Fibroblast of skin of left biceps (primary cell): ENCODE results near the gene SLC15A3.

ENCODE experiments used
- DNase-seq, 2 experiments: peaks; one replicate each; pipeline ENCODE4 v3.0.0-alpha.2; 2013; ENCODE audit warnings: low read depth in 2 of 2

SLC15A3 gene

DNA sequence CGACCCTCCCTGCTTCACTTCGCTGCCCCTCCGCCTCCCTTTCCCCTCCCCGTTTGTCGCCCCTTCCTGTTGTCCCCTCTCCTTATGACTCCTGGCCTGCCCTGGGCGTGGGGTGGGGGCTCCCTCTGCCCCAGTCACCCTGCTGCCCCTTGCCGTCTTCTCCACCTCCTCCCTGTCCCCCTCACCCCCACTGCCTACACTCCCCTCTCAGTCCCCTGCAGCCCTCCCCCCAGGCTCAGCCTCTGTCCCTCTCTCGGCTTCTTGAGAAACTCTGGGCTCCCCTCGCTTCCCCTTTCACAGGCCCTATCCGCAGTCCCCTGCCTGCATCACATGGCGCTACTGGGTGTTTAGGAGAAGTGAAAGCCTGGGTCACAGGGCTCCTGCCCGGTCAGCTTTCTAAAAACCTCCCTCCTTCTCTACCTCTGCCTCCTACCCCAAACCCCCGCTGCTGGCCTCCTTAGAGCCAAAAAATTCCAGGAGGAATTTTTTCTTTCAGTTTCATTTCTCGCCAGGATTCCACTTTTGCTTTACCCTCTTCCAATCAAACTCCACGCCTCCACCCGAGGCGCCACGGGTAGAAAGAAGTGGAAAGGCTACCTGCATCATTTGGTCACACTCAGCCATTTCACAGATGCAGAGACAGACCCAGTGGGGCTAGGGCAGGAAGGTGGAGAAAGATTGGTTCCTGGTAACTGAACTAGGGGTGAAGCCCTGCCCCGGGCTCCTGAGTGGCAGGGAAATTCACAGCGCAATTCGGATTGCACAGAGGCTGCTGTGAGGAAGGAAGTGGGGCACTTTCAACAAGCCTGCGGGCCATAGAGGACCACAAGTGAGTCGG lies at the start of gene SLC15A3:
SLC15A3 (minus strand) TSS at position 273 of the 838 bp plus-strand sequence. CDS start 625 bp downstream, outside the sequence.
- peak; percentile 10 to 12 for DNase-seq

DNA sequence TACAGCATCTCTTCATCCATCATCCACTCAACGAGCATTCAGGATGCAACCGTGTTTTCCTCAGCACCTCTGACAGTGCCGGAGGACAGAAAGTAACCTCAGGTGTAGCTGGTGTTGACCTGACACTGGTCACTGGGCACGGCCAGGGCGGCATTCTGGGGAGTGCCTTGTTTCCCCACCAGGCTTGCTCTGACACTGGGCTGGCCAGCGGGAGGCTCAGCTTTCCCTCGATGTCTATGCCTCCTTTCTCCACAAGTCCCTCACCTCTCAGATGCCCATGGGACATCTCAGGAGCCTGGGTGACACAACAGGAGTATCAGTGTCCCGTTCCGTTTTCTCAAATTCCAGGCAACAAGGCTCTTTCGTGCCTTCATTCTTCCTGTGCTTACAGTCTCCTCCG lies 48.5 kb upstream of the SLC15A3 start:
- no peak for DNase-seq

DNA sequence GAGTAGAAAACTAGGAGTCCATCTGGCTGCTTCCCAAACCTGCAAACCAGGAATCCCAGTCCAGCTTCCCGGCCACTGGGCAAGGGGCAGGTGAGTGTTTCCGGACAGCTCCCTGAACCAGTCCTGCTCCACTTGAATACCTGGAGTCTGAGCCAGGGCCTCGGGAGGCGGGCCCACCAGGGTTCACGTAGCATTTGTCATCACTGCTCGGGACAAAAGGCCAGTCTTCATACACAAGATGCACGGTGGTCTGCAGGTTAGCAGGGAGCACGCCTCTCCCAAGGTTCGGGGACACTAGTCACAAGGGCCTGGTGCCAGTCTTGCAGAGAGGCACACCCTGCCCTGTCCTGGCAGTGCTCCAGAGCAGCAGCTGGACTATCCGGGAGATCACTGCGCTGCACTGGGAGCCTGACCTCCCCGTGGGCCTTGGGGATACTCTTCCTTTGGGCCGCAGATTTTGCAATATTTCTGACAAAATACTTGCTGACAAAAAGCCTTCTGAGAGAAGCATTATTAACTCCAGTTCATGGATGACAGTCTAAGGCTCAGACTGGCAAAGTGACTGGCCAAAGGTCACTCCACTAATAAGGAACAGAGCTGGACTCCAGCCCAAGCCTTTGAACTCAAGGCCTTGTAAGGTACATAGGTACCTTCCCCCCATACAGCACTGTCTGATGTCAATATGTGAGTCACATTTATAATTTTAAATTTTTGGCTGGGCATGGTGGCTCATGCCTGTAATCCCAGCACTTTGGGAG lies 44.6 kb upstream of the SLC15A3 start:
- DNase-seq = no peak

- no peak for DNase-seq
Measured at GRCh38 chr11:60995798-60996197, 43.8 kb upstream of the SLC15A3 start.

DNA sequence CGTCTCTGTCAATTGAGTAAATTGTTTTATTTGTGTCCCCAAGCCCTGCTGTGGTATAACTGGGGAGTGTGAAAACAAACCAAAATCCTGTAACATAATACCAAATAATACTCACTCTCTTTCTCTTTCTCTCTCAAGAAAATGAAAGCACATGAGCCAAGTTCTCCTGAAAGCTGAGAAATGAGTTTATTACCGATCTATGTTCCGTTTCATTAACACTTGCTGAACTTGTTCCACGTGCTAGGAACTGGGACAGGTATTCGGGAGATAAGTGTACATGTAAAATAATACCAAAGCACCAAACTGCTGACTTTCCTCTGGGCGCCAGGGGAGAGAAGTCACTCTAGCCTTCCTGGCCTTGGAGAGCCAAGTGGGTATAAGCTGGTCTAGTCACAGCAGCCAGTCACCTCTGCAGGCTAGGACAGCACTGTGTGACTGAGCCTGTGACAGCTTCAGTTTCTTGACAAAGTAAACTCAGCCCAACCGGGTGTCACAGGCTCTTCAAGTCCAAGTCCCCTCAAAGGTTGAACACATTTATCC lies 42.6 kb upstream of the SLC15A3 start:
- no peak for DNase-seq

- DNase-seq = no peak
Measured at GRCh38 chr11:60993615-60994014, 41.6 kb upstream of the SLC15A3 start.

- no peak for DNase-seq
Measured at GRCh38 chr11:60992842-60993409, 41.0 kb upstream of the SLC15A3 start.

- DNase-seq = no peak
Measured at GRCh38 chr11:60991457-60991856, 39.5 kb upstream of the SLC15A3 start.

GRCh38 chr11:60989093-60989650 lies 37.2 kb upstream of the SLC15A3 start:
- DNase-seq = no peak

- DNase-seq = no peak
Measured at GRCh38 chr11:60988658-60989057, 36.7 kb upstream of the SLC15A3 start.

GRCh38 chr11:60987577-60988277 lies 35.8 kb upstream of the SLC15A3 start:
- no peak for DNase-seq

DNA sequence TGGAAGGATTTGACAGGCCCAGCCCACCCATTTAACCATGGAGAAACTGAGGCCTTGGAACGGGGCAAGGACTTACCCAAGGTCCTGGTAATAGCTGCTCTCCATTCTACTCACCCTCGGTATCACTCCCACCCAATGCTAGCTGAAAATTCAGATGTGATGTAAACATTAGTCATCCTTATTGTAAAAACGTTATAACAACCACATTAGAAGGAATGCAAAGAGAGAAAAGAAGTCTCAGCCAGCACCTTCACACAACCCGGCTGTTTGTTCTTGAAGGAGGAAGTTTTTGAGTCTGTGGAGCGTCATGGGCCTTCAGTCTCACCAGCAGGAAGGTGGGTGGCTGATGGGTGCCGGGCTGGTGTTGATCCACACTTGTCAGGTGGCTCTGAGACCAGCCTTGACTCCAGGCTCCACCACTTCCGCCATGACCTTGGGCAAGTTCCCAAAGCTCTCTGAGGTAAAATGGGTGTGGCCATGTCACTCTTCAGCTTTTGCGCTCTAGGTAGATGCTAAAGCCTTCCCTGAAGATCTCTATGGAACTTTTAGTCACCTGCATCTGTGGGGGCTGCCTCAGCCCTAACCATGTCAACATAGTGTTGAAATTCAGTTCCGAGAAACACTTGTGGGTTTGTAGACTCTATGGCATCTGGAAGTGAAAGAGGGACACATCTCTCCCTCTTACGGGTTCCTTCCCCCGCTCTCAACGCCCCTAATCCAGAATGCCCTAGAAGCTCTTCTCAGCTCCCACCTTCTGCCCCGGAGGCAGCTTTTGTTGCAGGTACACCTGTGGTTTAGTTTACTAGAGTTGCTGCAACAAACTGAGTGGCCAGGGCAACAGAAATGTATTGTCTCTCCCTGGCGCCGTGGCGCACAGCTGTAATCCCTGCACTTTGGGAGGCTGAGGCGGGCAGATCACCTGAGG lies 34.3 kb upstream of the SLC15A3 start:
- DNase-seq = no peak

- no peak for DNase-seq
Measured at GRCh38 chr11:60985501-60985900, 33.5 kb upstream of the SLC15A3 start.

- DNase-seq = no peak
Measured at GRCh38 chr11:60984636-60985035, 32.7 kb upstream of the SLC15A3 start.

DNA sequence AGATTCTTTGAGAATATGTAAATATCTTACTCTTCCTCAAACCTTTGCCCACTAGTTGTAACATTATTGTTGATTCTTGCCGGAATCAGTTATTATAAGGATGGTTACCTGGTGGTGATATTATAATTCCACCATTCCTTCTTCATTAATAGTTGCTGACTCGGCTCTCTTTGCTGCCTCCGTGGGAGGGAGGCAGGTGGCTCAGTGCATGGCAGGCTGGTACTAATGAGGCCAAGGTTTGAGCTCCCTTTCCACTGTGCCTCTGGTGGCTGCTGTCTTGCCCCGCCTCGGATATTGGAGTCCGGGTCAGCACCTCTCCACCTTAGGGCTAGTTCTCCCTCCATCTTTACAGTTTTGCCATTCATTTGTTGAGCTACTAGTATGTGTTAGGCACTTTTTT lies 32.2 kb upstream of the SLC15A3 start:
- DNase-seq = no peak

- DNase-seq = no peak
Measured at GRCh38 chr11:60982184-60982583, 30.2 kb upstream of the SLC15A3 start.

DNA sequence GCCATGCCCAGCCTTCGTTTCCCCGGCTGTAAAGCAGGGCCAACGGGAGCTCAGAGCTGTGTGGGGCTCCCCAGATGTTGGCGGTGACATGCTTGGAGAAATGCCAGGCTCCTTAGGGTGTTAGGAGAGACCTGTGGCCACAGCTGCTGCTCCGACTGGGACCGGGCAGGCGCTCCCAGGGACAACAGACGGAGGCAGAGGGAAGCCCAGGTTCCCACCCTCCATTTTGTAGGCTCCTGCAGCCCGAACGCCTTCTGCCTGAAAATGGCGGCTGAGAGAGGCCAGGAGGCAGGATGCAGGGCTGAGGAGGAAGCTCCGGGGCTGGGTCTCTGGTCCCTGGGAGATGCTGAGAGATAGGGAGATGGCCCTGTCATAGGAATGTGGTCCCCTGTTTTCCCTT lies 29.5 kb upstream of the SLC15A3 start:
- no peak for DNase-seq

DNA sequence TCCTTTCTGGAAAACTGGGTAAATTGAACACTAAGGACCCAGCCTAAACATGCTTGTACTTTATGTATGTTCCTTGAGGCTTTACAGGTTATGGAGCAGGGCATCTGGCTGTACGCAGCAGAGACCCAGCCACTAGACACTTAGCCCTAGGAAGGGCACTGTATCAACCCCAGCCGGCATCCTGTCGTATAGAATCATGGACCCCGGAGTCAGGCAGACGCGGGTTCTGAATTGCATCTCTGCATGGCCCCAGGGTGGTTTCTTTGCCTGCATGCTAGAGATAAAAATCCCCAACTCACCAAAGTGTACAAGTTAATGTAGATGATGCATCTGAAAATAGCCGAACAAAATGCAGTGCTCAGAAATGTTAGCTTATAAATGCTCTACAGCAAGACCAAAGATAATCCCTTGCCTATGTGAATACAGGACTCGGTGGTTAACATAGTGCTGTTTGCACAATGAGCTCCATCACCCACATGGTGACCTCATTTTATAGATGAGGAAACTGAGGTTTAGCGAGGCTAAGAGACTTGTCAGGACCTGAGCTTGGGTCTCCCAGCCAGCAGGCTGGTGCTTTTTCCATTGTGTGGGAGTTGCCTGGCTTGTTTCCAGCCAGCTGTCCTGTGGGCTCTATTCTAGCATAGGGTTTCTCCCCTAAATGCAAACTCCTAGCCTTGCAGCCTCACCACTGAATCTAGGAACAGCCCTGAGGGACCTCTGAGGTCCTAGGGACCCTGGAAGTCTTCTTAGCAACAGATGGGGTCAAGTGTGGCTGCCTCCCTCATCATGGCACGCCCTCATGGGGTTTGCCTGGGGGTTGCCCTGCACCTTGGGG lies 26.8 kb upstream of the SLC15A3 start:
- DNase-seq = no peak

- DNase-seq = no peak
Measured at GRCh38 chr11:60977836-60978235, 25.9 kb upstream of the SLC15A3 start.
